ENCODE measurements around the gene LRRC43. TPM values are rescaled to one million over a fixed set of nuclear protein-coding genes. Genes with fewer than 3 reads are reported as not detected.

The LRRC43 gene
- total RNA-seq, result under 0.01 and 0.28 TPM in 2 replicates

GRCh38 chr12:122182887-122183587 lies at the start of gene LRRC43:
Gene LRRC43, plus strand, starts transcription at chr12:122183123. Its CDS starts 22 bp downstream, at chr12:122183145.

GRCh38 chr12:122174155-122174845 lies 8.6 kb upstream of the LRRC43 start, which contains the start of gene IL31:
Gene IL31, minus strand, starts transcription at chr12:122174221. Its CDS starts 49 bp downstream, at chr12:122174172.

GRCh38 chr12:122203301-122204166 lies 20.6 kb downstream of the LRRC43 start, which contains the start of gene B3GNT4:
Gene B3GNT4, plus strand, starts transcription at chr12:122203709. Its CDS starts 910 bp downstream, at chr12:122204619.

GRCh38 chr12:122225683-122226365 lies 42.9 kb downstream of the LRRC43 start, which contains the start of gene DIABLO:
Gene DIABLO, minus strand, starts transcription at chr12:122226052. Its CDS starts 38 bp downstream, at chr12:122226014.

Other genes starting within 250 kb of the LRRC43 start
- 19.5 and 29.2 TPM in 2 replicates for gene BCL7A, start 161.2 kb upstream of the LRRC43 start, total RNA-seq
- gene MLXIP, start 104.4 kb upstream of the LRRC43 start, total RNA-seq, result 10.3 and 30.9 TPM in 2 replicates
- not detected in 2 replicates for gene IL31, start 8.9 kb upstream of the LRRC43 start, total RNA-seq
- gene B3GNT4, start 20.6 kb downstream of the LRRC43 start, total RNA-seq, result 0.68 and 5.6 TPM in 2 replicates
- gene DIABLO, start 42.9 kb downstream of the LRRC43 start, total RNA-seq, result 56.7 and 61.2 TPM in 2 replicates
- 19.1 and 23.0 TPM in 2 replicates for gene VPS33A, start 83.4 kb downstream of the LRRC43 start, total RNA-seq
- 97.4 and 145 TPM in 2 replicates for gene CLIP1, start 239.5 kb downstream of the LRRC43 start, total RNA-seq

Data from nasal cavity respiratory epithelium epithelial cell of viscerocranial mucosa (primary cell).